ENCODE data around the gene SLC25A13.

GRCh38 chr7:96181174-96181573 is 140.7 kb downstream of the SLC25A13 start:
- TF ChIP-seq ZNF512 (tag; IDR thresholded peaks at IDR 0.05) (no peak), SMC3 (conservative IDR thresholded peaks at IDR 0.05; ENCODE audit: insufficient read depth, low read depth, low read length) (no peak), CREB1 (IDR thresholded peaks at IDR 0.05) (no peak), CREB1 (CRISPR knock-in tag; IDR thresholded peaks at IDR 0.05) (no peak), ZSCAN29 (IDR thresholded peaks at IDR 0.05) (no peak), CBFB (CRISPR knock-in tag; IDR thresholded peaks at IDR 0.05) (no peak)

All from K562 (cell line).